Measurements from ENCODE around the gene ALOXE3. TPM values are rescaled to one million over a fixed set of nuclear protein-coding genes. Genes with fewer than 3 reads are reported as not detected.
A peak's percentile ranks its signal among the peaks of the same experiment; 100 is the strongest.

ALOXE3 gene
- polyA plus RNA-seq, 6 donors from 2014 or later, result not detected

DNA sequence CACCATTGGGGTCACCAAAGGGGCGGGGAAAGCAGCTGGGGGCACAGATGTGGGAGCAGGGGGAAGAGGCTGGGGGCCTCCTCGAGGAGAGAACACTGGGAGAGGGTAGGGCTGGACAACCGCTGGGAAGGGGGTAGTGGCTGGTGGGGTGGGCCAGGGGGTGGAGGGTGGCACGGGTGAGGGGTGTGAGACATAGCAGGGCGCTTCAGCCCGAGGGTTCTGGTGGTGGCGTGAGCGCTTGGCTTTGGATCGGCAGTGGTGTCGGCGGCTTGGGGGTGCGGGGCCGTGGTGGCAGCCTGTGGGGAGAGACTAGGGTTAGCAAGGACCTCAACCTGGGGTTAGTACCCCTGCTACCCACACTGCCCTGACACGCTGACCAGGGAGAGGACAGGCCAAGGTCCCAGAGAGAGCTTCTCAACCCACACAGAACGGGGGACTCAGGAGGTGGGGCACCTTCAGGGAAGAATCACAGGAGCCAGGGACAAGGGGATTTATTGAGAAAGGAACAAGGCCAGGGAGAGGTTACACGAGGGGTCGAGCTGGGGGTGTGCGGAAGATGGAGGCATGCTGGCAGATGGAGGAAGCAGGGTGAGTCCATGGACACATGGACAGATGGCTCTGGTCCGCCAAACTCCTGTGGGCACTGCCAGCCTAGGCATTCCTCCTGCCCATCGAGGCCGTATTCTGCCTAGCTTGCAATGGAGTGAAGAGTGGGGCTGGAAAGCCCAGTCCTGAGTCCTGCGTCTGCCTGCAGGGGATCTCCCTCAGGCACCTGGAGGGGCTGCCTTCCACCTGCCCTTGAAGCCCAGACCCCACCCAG is 25.5 kb upstream of the ALOXE3 start:
- Mint-ChIP-seq H3K27me3 (no peaks in the 10 kb centered on the region), H3K9me3 (no peaks in the 10 kb centered on the region), H3K27ac (peak overlapping the region in 3 of 6 donors; percentile 56 to 90 (median 69)), H3K4me1 (peaks cover 3 to 23% (median 15%) of the 10 kb centered on the region in 3 donors), H3K4me3 (peak overlapping the region in 2 of 8 donors; percentile 47 to 55), H3K36me3 (peaks cover 0 to 25% of the 10 kb centered on the region in 2 donors)
- no peak for ATAC-seq (ENCODE audit: low read depth in 2 of 2)
- peak; percentile 14 for DNase-seq

GRCh38 chr17:8142887-8143580 is 24.7 kb upstream of the ALOXE3 start:
- Mint-ChIP-seq H3K9me3 (no peaks in the 10 kb centered on the region), H3K27ac (peak overlapping the region in 1 of 6 donors; percentile 69), H3K36me3 (peaks cover 0 to 25% of the 10 kb centered on the region in 2 donors), H3K4me3 (peak overlapping the region in 1 of 8 donors; percentile 47), H3K4me1 (peaks cover 3 to 23% (median 15%) of the 10 kb centered on the region in 3 donors), H3K27me3 (no peaks in the 10 kb centered on the region)
- DNase-seq, result peak; percentile 10
- no peak for ATAC-seq (ENCODE audit: low read depth in 2 of 2)

DNA sequence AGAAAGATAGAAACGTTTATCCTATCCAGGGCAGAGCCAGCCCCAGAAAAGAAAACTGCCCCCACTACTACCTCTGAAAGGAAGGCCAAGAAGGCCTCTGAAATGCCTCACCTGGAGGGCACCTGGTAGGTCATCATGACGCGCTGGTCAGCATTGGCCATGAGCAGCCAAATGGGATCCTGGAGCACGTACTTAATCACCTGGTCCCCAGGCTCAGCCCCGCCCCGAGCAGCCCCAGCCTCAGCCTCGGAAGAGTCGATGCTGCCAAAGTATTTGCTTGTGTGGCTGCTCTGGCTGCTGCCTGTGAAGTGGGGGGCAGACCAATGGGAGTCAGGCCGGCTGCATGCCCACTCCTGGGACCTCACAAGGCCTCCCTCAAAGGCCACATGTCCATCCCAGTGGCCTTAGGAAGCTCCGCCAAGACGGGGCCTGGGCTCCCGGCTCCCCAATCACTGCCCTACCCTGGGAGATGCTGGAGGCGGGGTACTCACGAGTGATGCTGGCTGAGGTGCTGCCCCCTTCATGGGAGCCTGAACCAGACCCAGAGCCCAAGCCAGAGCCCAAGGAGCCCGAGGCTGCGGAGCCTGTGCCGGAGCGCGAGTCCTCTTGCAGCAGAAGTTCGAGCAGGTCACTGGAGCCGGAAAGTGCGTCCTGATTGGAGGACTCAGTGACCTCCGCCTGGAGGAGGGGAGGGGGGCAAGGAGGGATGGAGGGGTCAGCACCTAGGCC is 24.0 kb upstream of the ALOXE3 start:
- Mint-ChIP-seq H3K4me1 (peaks cover 3 to 20% (median 15%) of the 10 kb centered on the region in 3 donors), H3K27me3 (no peaks in the 10 kb centered on the region), H3K36me3 (peaks cover 0 to 24% of the 10 kb centered on the region in 2 donors), H3K4me3 (peak overlapping the region in 1 of 8 donors; percentile 64), H3K27ac (peak overlapping the region in 1 of 6 donors; percentile 26), H3K9me3 (no peaks in the 10 kb centered on the region)
- ATAC-seq (ENCODE audit: low read depth in 2 of 2) (no peak), DNase-seq (peak; percentile 15)

DNA sequence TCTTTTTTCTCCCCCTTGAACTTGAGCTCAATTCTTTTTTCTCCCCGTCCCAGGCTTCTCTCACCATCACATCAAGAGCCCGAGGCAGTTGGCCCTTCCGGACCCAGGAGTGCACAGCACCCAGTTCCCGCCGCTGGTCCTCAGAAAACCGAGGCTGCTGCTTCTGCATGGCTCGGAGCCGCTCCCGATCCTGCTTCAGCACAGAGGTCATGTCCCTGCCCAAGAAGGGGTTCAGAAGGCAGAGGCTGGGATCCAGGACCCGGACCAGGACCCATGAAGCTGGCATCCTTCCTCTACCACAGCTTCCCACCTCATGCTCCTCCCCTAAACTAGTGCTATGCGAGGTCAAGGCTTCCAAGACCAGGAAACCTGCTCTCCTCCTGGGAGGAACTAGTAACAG is 23.4 kb upstream of the ALOXE3 start:
- H3K27me3 Mint-ChIP-seq, result no peaks in the 10 kb centered on the region
- no peak for ATAC-seq (ENCODE audit: low read depth in 2 of 2)
- H3K4me3 Mint-ChIP-seq, result peak overlapping the region in 2 of 8 donors; percentile 47 to 64
- no peaks in the 10 kb centered on the region for H3K9me3 Mint-ChIP-seq
- DNase-seq, result no peak
- peaks cover 4 to 17% (median 11%) of the 10 kb centered on the region in 3 donors for H3K4me1 Mint-ChIP-seq
- peak overlapping the region in 3 of 6 donors; percentile 20 to 89 (median 39) for H3K27ac Mint-ChIP-seq
- peaks cover 0 to 19% of the 10 kb centered on the region in 2 donors for H3K36me3 Mint-ChIP-seq

DNA sequence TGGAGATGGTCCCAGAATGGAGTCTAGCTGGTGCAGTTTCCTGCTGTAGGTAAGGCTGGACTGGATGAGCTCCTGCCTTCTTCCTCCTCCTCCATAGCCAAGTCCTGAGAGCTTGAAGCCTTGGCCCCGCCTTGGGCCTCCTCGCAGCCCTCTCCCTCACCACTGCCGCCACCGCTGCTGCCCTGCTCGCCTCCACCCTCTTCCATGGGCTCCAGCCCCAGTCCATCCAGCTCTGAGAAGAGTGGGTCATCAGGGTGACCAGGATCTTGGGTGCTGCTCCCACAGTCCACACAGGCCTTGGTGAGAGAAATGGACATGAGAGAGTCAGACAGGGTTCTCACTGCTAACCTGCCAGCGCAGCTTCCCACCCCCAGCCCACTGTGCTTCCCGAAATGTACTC is 22.7 kb upstream of the ALOXE3 start:
- DNase-seq (no peak), ATAC-seq (ENCODE audit: low read depth in 2 of 2) (no peak)
- Mint-ChIP-seq H3K27me3 (no peaks in the 10 kb centered on the region), H3K9me3 (no peaks in the 10 kb centered on the region), H3K27ac (peak overlapping the region in 5 of 6 donors; percentile 39 to 90 (median 67)), H3K4me1 (peaks cover 7 to 13% (median 7%) of the 10 kb centered on the region in 3 donors), H3K36me3 (peaks cover 0 to 12% of the 10 kb centered on the region in 2 donors), H3K4me3 (peak overlapping the region in 3 of 8 donors; percentile 7 to 64 (median 37))

DNA sequence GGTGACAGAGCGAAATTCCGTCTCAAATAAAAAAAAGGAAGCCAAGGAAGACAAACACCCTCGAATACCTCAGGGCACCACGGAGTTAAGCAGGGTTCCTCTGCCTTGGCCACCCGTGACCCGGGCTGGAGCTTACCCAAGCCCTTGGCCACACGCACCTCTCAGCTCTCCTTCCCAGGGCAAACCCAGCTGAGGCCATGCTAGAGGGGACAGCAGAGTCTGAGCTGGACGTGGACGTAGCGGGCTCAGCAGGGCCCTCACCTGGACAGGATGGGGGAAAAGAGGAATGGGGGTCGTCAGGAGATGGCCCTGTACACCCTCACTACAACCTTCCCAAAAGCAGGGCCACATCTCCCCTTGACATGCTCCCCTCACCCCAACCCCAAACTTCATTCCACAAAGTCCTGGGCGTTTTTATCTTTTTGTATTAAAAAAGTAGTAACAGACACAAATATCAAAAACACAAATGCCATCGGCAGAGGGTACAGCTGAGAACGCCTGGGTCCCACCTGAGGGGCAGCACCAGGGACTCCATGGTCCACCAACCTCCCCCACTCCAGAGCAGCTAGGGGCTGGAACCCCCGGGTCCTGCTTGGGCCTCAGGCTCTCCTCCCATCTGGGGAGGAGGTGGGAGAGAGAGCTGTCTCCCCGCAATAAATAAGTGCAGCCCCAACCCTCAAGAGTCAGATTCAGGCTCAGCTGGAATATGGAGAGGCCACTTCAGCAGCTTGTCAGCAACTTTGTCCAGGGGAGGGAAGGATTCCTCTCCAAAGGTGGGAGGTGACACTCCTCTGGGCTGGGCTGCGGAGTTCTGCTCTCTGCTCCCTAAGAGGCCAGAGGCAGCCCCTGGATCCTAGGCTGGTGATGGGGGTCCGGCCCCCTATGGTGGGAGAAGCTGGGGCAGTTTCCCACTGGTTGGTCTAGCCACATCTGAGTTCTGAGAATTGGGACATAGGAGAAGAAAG is 22.0 kb upstream of the ALOXE3 start:
- no peak overlapping the region for H3K4me3 Mint-ChIP-seq
- H3K27me3 Mint-ChIP-seq, result no peaks in the 10 kb centered on the region
- H3K4me1 Mint-ChIP-seq, result peaks cover 5 to 11% (median 7%) of the 10 kb centered on the region in 3 donors
- peak overlapping the region in 1 of 6 donors; percentile 47 for H3K27ac Mint-ChIP-seq
- H3K36me3 Mint-ChIP-seq, result peaks cover 0 to 8% of the 10 kb centered on the region in 2 donors
- H3K9me3 Mint-ChIP-seq, result no peaks in the 10 kb centered on the region
- ATAC-seq (ENCODE audit: low read depth in 2 of 2) (no peak), DNase-seq (peak; percentile 6)

GRCh38 chr17:8138672-8139371 is 20.5 kb upstream of the ALOXE3 start:
- Mint-ChIP-seq H3K36me3 (peaks cover 0 to 4% of the 10 kb centered on the region in 2 donors), H3K9me3 (no peaks in the 10 kb centered on the region), H3K4me3 (no peak overlapping the region), H3K27ac (no peak overlapping the region), H3K4me1 (peaks cover 3 to 8% (median 7%) of the 10 kb centered on the region in 3 donors), H3K27me3 (no peaks in the 10 kb centered on the region)
- ATAC-seq (ENCODE audit: low read depth in 2 of 2) (peak; percentile 86 to 87), DNase-seq (peak; percentile 93)

- Mint-ChIP-seq H3K36me3 (no peaks in the 10 kb centered on the region), H3K27ac (no peak overlapping the region), H3K4me3 (no peak overlapping the region), H3K4me1 (peaks cover 0 to 7% (median 6%) of the 10 kb centered on the region in 3 donors), H3K9me3 (no peaks in the 10 kb centered on the region), H3K27me3 (no peaks in the 10 kb centered on the region)
- no peak for DNase-seq
- ATAC-seq (ENCODE audit: low read depth in 2 of 2), result peak; percentile 40 to 45
These were observed 20.0 kb upstream of the ALOXE3 start for GRCh38 chr17:8138374-8138671.

- Mint-ChIP-seq H3K4me3 (no peak overlapping the region), H3K4me1 (peaks cover 0 to 7% (median 6%) of the 10 kb centered on the region in 3 donors), H3K27me3 (no peaks in the 10 kb centered on the region), H3K9me3 (no peaks in the 10 kb centered on the region), H3K36me3 (no peaks in the 10 kb centered on the region), H3K27ac (no peak overlapping the region)
- DNase-seq, result peak; percentile 23
- ATAC-seq (ENCODE audit: low read depth in 2 of 2), result no peak
These were observed 19.5 kb upstream of the ALOXE3 start for GRCh38 chr17:8137645-8138373.

GRCh38 chr17:8133941-8134340 is 15.6 kb upstream of the ALOXE3 start:
- no peaks in the 10 kb centered on the region for H3K9me3 Mint-ChIP-seq
- H3K27me3 Mint-ChIP-seq, result peaks cover 7 to 23% (median 13%) of the 10 kb centered on the region in 3 donors
- DNase-seq (no peak), ATAC-seq (ENCODE audit: low read depth in 2 of 2) (no peak)
- peaks cover 0 to 4% (median 3%) of the 10 kb centered on the region in 3 donors for H3K4me1 Mint-ChIP-seq
- H3K4me3 Mint-ChIP-seq, result peak overlapping the region in 1 of 8 donors; percentile 35
- no peaks in the 10 kb centered on the region for H3K36me3 Mint-ChIP-seq
- no peak overlapping the region for H3K27ac Mint-ChIP-seq

DNA sequence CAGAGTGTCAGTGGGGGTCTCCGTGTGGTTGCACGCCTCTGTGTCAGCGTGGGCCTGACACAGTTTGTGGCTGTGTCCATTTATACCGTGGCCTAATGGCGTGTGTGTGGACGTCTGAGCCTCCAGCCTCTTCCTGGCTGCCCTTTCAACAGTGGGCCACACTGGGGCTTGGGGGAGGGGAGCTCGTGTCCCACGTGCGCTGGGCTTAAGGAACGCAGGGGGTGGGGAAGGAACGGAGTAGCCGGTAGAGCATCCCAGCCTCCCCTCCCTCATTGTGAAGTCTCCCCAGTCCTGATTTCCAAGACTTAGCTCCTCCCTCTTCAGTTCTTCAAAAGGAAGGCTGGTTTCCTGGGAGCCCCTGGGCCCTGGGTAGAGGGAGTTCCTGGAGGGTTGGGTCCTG is 15.1 kb upstream of the ALOXE3 start:
- H3K4me3 Mint-ChIP-seq, result no peak overlapping the region
- H3K9me3 Mint-ChIP-seq, result no peaks in the 10 kb centered on the region
- H3K27me3 Mint-ChIP-seq, result peaks cover 10 to 24% (median 14%) of the 10 kb centered on the region in 3 donors
- ATAC-seq (ENCODE audit: low read depth in 2 of 2) (no peak), DNase-seq (no peak)
- no peaks in the 10 kb centered on the region for H3K36me3 Mint-ChIP-seq
- H3K4me1 Mint-ChIP-seq, result peaks cover 0 to 4% (median 3%) of the 10 kb centered on the region in 3 donors
- H3K27ac Mint-ChIP-seq, result no peak overlapping the region
